ENCODE results near the gene KRABD2.
"Not testable (repeated sequence)": the region's sequence is repeated elsewhere in the genome, so short reads cannot be mapped to it uniquely, and the experiment has no call there.

The KRABD2 gene

GRCh38 chr17:8360751-8361150, 15.8 kb downstream of the KRABD2 start:
- no peak for DNase-seq (ENCODE audit: low spot score)

- no peak for DNase-seq (ENCODE audit: low spot score)
Measured at GRCh38 chr17:8360260-8360659, 16.2 kb downstream of the KRABD2 start.

GRCh38 chr17:8359769-8360168, 16.7 kb downstream of the KRABD2 start:
- DNase-seq (ENCODE audit: low spot score) = no peak

GRCh38 chr17:8357910-8358309, 18.6 kb downstream of the KRABD2 start:
- DNase-seq (ENCODE audit: low spot score) = no peak

GRCh38 chr17:8354236-8354635, 22.3 kb downstream of the KRABD2 start:
- DNase-seq (ENCODE audit: low spot score) = no peak

GRCh38 chr17:8353736-8354135, 22.8 kb downstream of the KRABD2 start:
- no peak for DNase-seq (ENCODE audit: low spot score)

- DNase-seq (ENCODE audit: low spot score) = no peak
Measured at GRCh38 chr17:8350339-8350738, 26.2 kb downstream of the KRABD2 start.

GRCh38 chr17:8347001-8347400, 29.5 kb downstream of the KRABD2 start:
- DNase-seq (ENCODE audit: low spot score) = not testable (repeated sequence)

- no peak for DNase-seq (ENCODE audit: low spot score)
Measured at GRCh38 chr17:8345951-8346665, 30.4 kb downstream of the KRABD2 start.

GRCh38 chr17:8345052-8345690, 31.3 kb downstream of the KRABD2 start:
- DNase-seq (ENCODE audit: low spot score) = no peak

GRCh38 chr17:8341456-8341855, 35.0 kb downstream of the KRABD2 start:
- no peak for DNase-seq (ENCODE audit: low spot score)

GRCh38 chr17:8339540-8339939, 37.0 kb downstream of the KRABD2 start, which contains the start of gene ODF4:
Gene ODF4 (plus strand): TSS chr17:8339840. CDS start chr17:8340052, 212 bp downstream.
- no peak for DNase-seq (ENCODE audit: low spot score)

GRCh38 chr17:8338753-8339140, 37.8 kb downstream of the KRABD2 start:
- DNase-seq (ENCODE audit: low spot score) = no peak

GRCh38 chr17:8337802-8338752, 38.4 kb downstream of the KRABD2 start:
- no peak for DNase-seq (ENCODE audit: low spot score)

GRCh38 chr17:8333281-8333680, 43.2 kb downstream of the KRABD2 start:
- no peak for DNase-seq (ENCODE audit: low spot score)

GRCh38 chr17:8332688-8333087, 43.8 kb downstream of the KRABD2 start:
- DNase-seq (ENCODE audit: low spot score) = no peak

GRCh38 chr17:8332128-8332527, 44.4 kb downstream of the KRABD2 start:
- no peak for DNase-seq (ENCODE audit: low spot score)

GRCh38 chr17:8327303-8327649, 49.2 kb downstream of the KRABD2 start:
- no peak for DNase-seq (ENCODE audit: low spot score)
